ENCODE measurements around the gene TM4SF5. TPM values are rescaled to one million over a fixed set of nuclear protein-coding genes. Genes with fewer than 3 reads are reported as not detected.

Gene TM4SF5
- total and polyA plus RNA-seq, 2 of the 8 experiments (the other 6 are each of a cell fraction or from before 2014, with no cell fraction given), result not detected

GRCh38 chr17:4789951-4790704 is 18.4 kb downstream of the TM4SF5 start:
- FAIRE-seq (no peak), DNase-seq (ENCODE audit: low read depth in 1 of 2, low spot score in 2 of 2) (peak in 1 of 2 experiments; percentile 81)
- H3K79me1 ChIP-seq (ENCODE audit: low read depth, low read length), result no peaks in the 10 kb centered on the region
- no peak overlapping the region for H2AK5ac ChIP-seq (ENCODE audit: low read depth, low read length)
- 3% methylated on average over 70 of the region's 91 CpGs; no CpG with 5 or more reads in 1 of the 2 experiments for WGBS, 2 experiments (ENCODE audit: extremely low coverage in 1 of 2, insufficient coverage in 1 of 2, insufficient read length in 1 of 2, insufficient replicate concordance in 2 of 2, low coverage in 1 of 2, low lambda C conversion rate in 2 of 2, missing lambda C conversion rate in 1 of 2)
- H3K56ac ChIP-seq (replicated peaks; ENCODE audit: insufficient read length, low read depth, low read length), result no peak overlapping the region
- ChIA-PET POLR2A (ENCODE audit: partially characterized antibody) (interaction anchor here (1.1 to 3.1 kb wide), 11 partner anchors 15 to 150 kb away, joined by 3 to 15 read pairs (median 4); partner anchors contain the start of genes PLD2, RNF167 and SLC25A11), CTCF (ENCODE audit: partially characterized antibody) (interaction anchor here (0.7 to 4.8 kb wide), 28 partner anchors 11 to 227 kb away, joined by 3 to 27 read pairs (median 4); partner anchors contain the start of genes MED11, PLD2 and TM4SF5)
- peak overlapping the region; percentile 71; the same call in 1 of the 2 replicates for H3K18ac ChIP-seq (ENCODE audit: extremely low read depth, low read length)
- no peak overlapping the region for H2BK20ac ChIP-seq (ENCODE audit: low read length)
- H3K79me2 ChIP-seq (ENCODE audit: control insufficient read depth in 1 of 2, insufficient read depth in 2 of 2, low read length in 2 of 2), result no peaks in the 10 kb centered on the region
- H3K27me3 ChIP-seq (replicated peaks in 1 of 4; ENCODE audit: control insufficient read depth in 3 of 4, extremely low read depth in 1 of 4, insufficient read depth in 3 of 4, low read length in 3 of 4), result peaks cover 3 to 30% (median 17%) of the 10 kb centered on the region in 4 experiments
- H3K4me3 ChIP-seq (ENCODE audit: extremely low read depth in 1 of 4, insufficient read depth in 2 of 4, low read depth in 3 of 4, low read length in 4 of 4), result peak overlapping the region; percentile 46 to 74 (median 66)
- H3K36me3 ChIP-seq (ENCODE audit: control insufficient read depth in 2 of 4, insufficient read depth in 4 of 4, low read length in 3 of 4), result no peaks in the 10 kb centered on the region
- H4K91ac ChIP-seq (replicated peaks; ENCODE audit: insufficient read length, low read length), result no peak overlapping the region
- H2BK120ac ChIP-seq (replicated peaks; ENCODE audit: low read depth, low read length), result no peak overlapping the region
- peak overlapping the region; percentile 19; the same call in 1 of the 2 replicates for H2BK15ac ChIP-seq (ENCODE audit: low read length)
- H2AFZ ChIP-seq (ENCODE audit: low read length), result peak overlapping the region; percentile 97
- H3K9me3 ChIP-seq (ENCODE audit: insufficient read depth in 2 of 2, low read depth in 1 of 2, low read length in 1 of 2), result no peaks in the 10 kb centered on the region
- peaks cover 0 to 15% (median 8%) of the 10 kb centered on the region in 4 experiments; a peak in 5 of 7 replicates for H3K4me1 ChIP-seq (replicated peaks in 1 of 4; ENCODE audit: control insufficient read depth in 3 of 4, insufficient read depth in 4 of 4, low read length in 3 of 4)
- peak overlapping the region; percentile 89; the same call in 1 of the 2 replicates for H4K8ac ChIP-seq (ENCODE audit: extremely low read depth, insufficient read depth, low read length)
- no peak overlapping the region for H3K14ac ChIP-seq (ENCODE audit: insufficient read length)
- peak overlapping the region; percentile 23 to 60 (median 30); a peak in 5 of 7 replicates for H3K9ac ChIP-seq (replicated peaks in 1 of 4; ENCODE audit: extremely low read depth in 1 of 4, low read depth in 3 of 4, low read length in 3 of 4)
- H3K4ac ChIP-seq (replicated peaks; ENCODE audit: insufficient read length, low read depth, low read length), result no peak overlapping the region
- no peak overlapping the region for H2BK5ac ChIP-seq (ENCODE audit: low read depth, low read length)
- no peak overlapping the region for H4K5ac ChIP-seq (ENCODE audit: insufficient read length, low read depth, low read length)
- H3K27ac ChIP-seq (ENCODE audit: low read depth, low read length), result no peak overlapping the region
- H2BK12ac ChIP-seq (ENCODE audit: low read depth, low read length), result peak overlapping the region; percentile 75
- peak overlapping the region; percentile 70 to 98 for H3K4me2 ChIP-seq (ENCODE audit: insufficient read depth in 1 of 2, low read depth in 2 of 2, low read length in 2 of 2)
- H3K23me2 ChIP-seq (ENCODE audit: low read depth, low read length), result peaks cover 17% of the 10 kb centered on the region
- H3K23ac ChIP-seq (ENCODE audit: insufficient read length), result no peak overlapping the region
- H4K20me1 ChIP-seq (replicated peaks in 1 of 2; ENCODE audit: control insufficient read depth in 1 of 2, insufficient read depth in 2 of 2, low read length in 2 of 2), result peaks cover 0 to 2% of the 10 kb centered on the region in 2 experiments
- no peak for TF ChIP-seq ATF3 (IDR thresholded peaks at IDR 0.05; ENCODE audit: insufficient read depth, low read depth, low read length)
- TF ChIP-seq YY1 (IDR thresholded peaks at IDR 0.05; ENCODE audit: low read depth, low read length), result no peak
- no peak for TF ChIP-seq ZNF274 (IDR thresholded peaks at IDR 0.05; ENCODE audit: borderline replicate concordance, extremely low read depth, low read length)
- TF ChIP-seq HDAC6 (IDR thresholded peaks at IDR 0.05; ENCODE audit: low read depth, low read length), result no peak
- TF ChIP-seq ASH2L (IDR thresholded peaks at IDR 0.05; ENCODE audit: low read length), result peak; percentile 51
- no peak for TF ChIP-seq BCL11A (IDR thresholded peaks at IDR 0.05; ENCODE audit: low read depth in 2 of 2, low read length in 2 of 2)
- no peak for TF ChIP-seq CBX8 (IDR thresholded peaks at IDR 0.05; ENCODE audit: borderline replicate concordance, low read depth, low read length)
- TF ChIP-seq CHD2 (IDR thresholded peaks at IDR 0.05; ENCODE audit: low read length), result no peak
- TF ChIP-seq JUND (IDR thresholded peaks at IDR 0.05; ENCODE audit: low read length), result no peak
- TF ChIP-seq CREB1 (IDR thresholded peaks at IDR 0.05), result peak; percentile 58
- TF ChIP-seq NANOG (IDR thresholded peaks at IDR 0.05; ENCODE audit: insufficient read depth, low read depth, low read length, poor library complexity, severe bottlenecking), result no peak
- TF ChIP-seq SIX5 (IDR thresholded peaks at IDR 0.05; ENCODE audit: low read depth, low read length), result no peak
